RWPE2 (cell line): Measurements from ENCODE around the gene COP1.

Source experiments
- ATAC-seq: fragments of 200-7000 bp; cut with Tn5 transposase; 3 replicates; pipeline ENCODE4 v1.9.1; 2021; ENCODE audit warnings: low read depth
- DNase-seq: peaks from one replicate; pipeline ENCODE4 v3.0.0-alpha.2; 2020; ENCODE audit warnings: low spot score
- H3K27ac ChIP-seq: fragments of 450-650 bp; 2 replicates; pipeline ENCODE4 v1.5.1; 2017; ENCODE audit warnings: mild to moderate bottlenecking; ENCODE audit not compliant: poor library complexity, severe bottlenecking
- H3K27me3 ChIP-seq: fragments of 250-450 bp; sonication (Bioruptor Pico); 2 replicates; pipeline ENCODE4 v1.5.1; 2021; ENCODE audit warnings: mild to moderate bottlenecking, moderate library complexity; ENCODE audit not compliant: insufficient read depth, poor library complexity, severe bottlenecking
- H3K36me3 ChIP-seq: fragments of 250-450 bp; sonication (Bioruptor Pico); 2 replicates; pipeline ENCODE4 v1.5.1; 2020; ENCODE audit warnings: low read depth, mild to moderate bottlenecking, moderate library complexity
- H3K4me1 ChIP-seq: fragments of 250-450 bp; sonication (Bioruptor Pico); 2 replicates; pipeline ENCODE4 v1.5.1; 2021; ENCODE audit warnings: mild to moderate bottlenecking, moderate library complexity; ENCODE audit not compliant: insufficient read depth, poor library complexity, severe bottlenecking
- H3K4me3 ChIP-seq: fragments of 250-450 bp; sonication (Bioruptor Pico); 2 replicates; pipeline ENCODE4 v1.5.1; 2021; ENCODE audit warnings: mild to moderate bottlenecking, moderate library complexity; ENCODE audit not compliant: severe bottlenecking
- H3K9me3 ChIP-seq: fragments of 250-450 bp; sonication (Bioruptor Pico); 2 replicates; pipeline ENCODE4 v1.5.1; 2021; ENCODE audit warnings: mild to moderate bottlenecking, moderate library complexity; ENCODE audit not compliant: severe bottlenecking
- TF ChIP-seq, protein P1 (sequence below): fragments of 450-650 bp; IDR thresholded peaks from one replicate; pipeline ENCODE4 v1.5.1; 2017; ENCODE audit warnings: mild to moderate bottlenecking, moderate library complexity; ENCODE audit not compliant: poor library complexity, severe bottlenecking

The COP1 gene

DNA sequence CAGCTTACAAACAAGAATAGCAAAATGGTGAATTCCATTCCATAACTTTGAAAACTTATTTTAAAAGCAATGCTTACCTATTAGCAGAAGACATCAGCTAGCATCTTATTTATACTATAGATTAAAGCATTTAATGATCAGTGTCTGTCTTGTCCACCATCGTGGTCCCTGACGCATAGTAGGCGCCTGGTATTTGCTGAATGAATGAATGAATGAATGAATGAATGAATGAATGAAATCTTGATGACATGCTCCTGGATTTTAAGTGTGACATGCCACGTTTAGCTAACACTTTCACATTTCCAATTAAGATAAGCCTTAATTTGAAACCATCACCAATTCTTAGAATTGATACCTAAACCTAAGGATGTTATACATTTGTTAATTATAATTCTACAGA, 39.9 kb downstream of the COP1 start:
- H3K27me3 ChIP-seq: no peaks in the 10 kb centered on the region
- H3K36me3 ChIP-seq: peaks cover 21% of the 10 kb centered on the region
- no peaks in the 10 kb centered on the region for H3K9me3 ChIP-seq

DNA sequence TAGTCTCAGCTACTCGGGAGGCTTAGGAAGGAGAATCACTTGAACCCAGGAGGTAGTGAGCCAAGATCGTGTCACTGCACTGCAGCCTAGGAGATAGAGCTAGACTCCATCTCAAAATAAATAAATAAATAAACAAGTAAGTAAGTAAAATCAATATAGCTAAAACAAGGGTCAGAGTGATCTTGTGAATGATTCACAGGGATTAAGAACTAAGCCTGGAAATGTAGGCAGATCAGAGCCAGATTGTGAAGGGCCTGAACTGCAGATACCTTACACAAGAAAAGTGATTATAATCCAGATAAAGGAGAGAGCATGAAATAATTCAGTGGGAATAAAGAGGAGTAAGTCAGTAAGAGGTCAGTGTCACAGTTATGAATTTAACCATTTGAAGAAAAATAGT, 41.5 kb downstream of the COP1 start:
- H3K27me3 ChIP-seq: no peaks in the 10 kb centered on the region
- H3K9me3 ChIP-seq: no peaks in the 10 kb centered on the region
- ATAC-seq (no peak), DNase-seq (no peak)
- no peak overlapping the region for H3K4me3 ChIP-seq
- H3K36me3 ChIP-seq: peaks cover 30% of the 10 kb centered on the region
- no peak overlapping the region for H3K27ac ChIP-seq
- TF ChIP-seq, protein P1, sequence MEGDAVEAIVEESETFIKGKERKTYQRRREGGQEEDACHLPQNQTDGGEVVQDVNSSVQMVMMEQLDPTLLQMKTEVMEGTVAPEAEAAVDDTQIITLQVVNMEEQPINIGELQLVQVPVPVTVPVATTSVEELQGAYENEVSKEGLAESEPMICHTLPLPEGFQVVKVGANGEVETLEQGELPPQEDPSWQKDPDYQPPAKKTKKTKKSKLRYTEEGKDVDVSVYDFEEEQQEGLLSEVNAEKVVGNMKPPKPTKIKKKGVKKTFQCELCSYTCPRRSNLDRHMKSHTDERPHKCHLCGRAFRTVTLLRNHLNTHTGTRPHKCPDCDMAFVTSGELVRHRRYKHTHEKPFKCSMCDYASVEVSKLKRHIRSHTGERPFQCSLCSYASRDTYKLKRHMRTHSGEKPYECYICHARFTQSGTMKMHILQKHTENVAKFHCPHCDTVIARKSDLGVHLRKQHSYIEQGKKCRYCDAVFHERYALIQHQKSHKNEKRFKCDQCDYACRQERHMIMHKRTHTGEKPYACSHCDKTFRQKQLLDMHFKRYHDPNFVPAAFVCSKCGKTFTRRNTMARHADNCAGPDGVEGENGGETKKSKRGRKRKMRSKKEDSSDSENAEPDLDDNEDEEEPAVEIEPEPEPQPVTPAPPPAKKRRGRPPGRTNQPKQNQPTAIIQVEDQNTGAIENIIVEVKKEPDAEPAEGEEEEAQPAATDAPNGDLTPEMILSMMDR: no peak
- H3K4me1 ChIP-seq: no peaks in the 10 kb centered on the region

More for the DNA sequence above, 39.9 kb downstream of the COP1 start:
- ATAC-seq: no peak
- TF ChIP-seq, protein P1: no peak
- Histone ChIP-seq H3K27ac (no peak overlapping the region), H3K4me3 (no peak overlapping the region), H3K4me1 (no peaks in the 10 kb centered on the region)
- DNase-seq: no peak

DNA sequence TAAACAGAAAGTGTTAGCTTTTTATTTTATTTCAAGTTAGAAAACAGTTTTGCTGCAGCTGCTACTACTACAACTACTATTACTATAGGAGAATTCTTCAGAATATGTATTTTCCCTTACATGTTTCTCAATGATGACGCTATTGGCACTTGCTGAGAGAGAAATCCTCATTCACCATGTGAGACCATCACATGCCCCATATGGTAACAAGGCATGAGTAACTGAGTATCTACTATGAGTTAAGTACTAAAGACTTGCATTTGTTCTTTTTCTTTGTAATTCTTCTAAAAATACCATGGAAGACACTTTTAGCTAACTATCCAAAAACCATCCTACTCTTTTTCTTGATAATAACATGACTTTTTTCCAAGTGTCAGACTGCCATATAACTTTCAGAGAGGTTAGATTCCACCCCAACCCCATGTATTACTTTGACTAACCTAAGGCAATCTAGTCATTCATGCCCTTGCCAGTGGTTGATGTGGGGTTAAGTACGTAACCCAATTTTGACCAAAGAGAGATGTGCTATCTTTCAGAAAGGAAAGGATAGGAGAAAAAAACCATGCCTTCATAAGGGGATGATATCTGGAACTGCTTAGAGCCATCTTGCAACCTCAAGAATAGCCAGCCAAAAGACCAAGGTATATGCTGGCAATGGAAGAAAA, 42.9 kb downstream of the COP1 start:
- Histone ChIP-seq H3K4me1 (no peaks in the 10 kb centered on the region), H3K27ac (no peak overlapping the region), H3K4me3 (no peak overlapping the region), H3K9me3 (peaks cover 3% of the 10 kb centered on the region), H3K36me3 (peaks cover 34% of the 10 kb centered on the region), H3K27me3 (no peaks in the 10 kb centered on the region)
- TF ChIP-seq, protein P1: no peak
- no peak for ATAC-seq
- no peak for DNase-seq

DNA sequence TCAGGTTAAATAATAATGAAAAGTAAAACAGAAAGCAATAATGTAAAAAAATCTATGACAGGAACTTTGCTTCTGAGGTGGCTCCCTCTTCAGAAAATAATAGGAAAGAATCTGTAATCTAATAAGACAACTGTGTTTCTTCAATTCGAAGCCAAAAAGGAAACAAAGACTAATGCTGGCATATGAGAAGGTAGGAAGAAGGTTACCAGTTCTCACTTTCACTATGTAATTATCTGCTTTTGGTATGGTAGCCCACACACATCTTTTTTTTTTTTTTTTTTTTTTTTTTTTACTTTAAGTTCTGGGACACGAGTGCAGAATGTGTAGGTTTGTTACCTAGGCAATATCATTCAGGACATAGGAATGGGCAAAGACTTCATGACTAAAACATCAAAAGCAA, 47.1 kb downstream of the COP1 start:
- peaks cover 43% of the 10 kb centered on the region for H3K36me3 ChIP-seq
- DNase-seq: no peak
- TF ChIP-seq, protein P1: no peak
- no peaks in the 10 kb centered on the region for H3K27me3 ChIP-seq
- no peak overlapping the region for H3K4me3 ChIP-seq
- H3K27ac ChIP-seq: no peak overlapping the region
- H3K9me3 ChIP-seq: peaks cover 4% of the 10 kb centered on the region
- no peaks in the 10 kb centered on the region for H3K4me1 ChIP-seq
- no peak for ATAC-seq

DNA sequence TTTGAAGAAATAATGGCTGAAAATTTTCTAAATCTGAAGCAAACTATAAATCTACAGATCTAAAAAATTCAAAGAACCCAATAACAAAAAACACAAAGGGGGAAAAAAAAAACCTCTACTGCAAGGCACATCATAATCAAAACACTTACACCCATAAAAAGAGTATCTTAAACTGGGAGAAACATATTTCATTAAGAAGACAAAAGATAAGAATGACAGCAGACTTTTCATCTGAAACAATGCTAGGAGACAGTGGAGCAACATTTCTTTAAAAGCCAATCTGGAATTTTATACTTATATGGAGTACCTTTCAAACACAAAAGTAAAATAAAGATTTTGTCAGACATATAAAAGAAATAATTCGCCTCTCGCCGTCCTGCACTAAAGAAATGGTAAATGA, 49.1 kb downstream of the COP1 start:
- peaks cover 38% of the 10 kb centered on the region for H3K36me3 ChIP-seq
- H3K4me3 ChIP-seq: no peak overlapping the region
- no peak overlapping the region for H3K27ac ChIP-seq
- no peaks in the 10 kb centered on the region for H3K4me1 ChIP-seq
- peaks cover 4% of the 10 kb centered on the region for H3K9me3 ChIP-seq
- H3K27me3 ChIP-seq: no peaks in the 10 kb centered on the region
- TF ChIP-seq, protein P1: no peak
- ATAC-seq (no peak), DNase-seq (no peak)
